Psoas muscle (tissue), 8 donors: Measurements from ENCODE around the gene JPT2. TPM values are rescaled to one million over a fixed set of nuclear protein-coding genes. Genes with fewer than 3 reads are reported as not detected.

Experiments
- ATAC-seq, 4 donors: fragments of 200-7000 bp; cut with Tn5 transposase; one replicate each; pipeline ENCODE4 v1.9.1; 2020; ENCODE audit warnings: moderate library complexity in 3 of 4, mild to moderate bottlenecking in 2 of 4
- DNase-seq, 2 donors: peaks; one replicate each; pipeline ENCODE4 v3.0.0-alpha.2; 2020
- H3K27ac ChIP-seq: fragments of 200-600 bp; one replicate; pipeline ENCODE4 v1.8.0; 2022
- H3K27me3 ChIP-seq, 3 donors: fragments of 200-600 bp in 1 of 3; one replicate each; pipeline versions ENCODE4 v1.6.1 to v1.8.0; 2013 to 2022; ENCODE audit warnings: low read length in 2 of 3, mild to moderate bottlenecking in 2 of 3, moderate library complexity in 1 of 3; ENCODE audit not compliant: insufficient read depth in 3 of 3
- H3K36me3 ChIP-seq, 2 donors: fragments of 200-600 bp in 1 of 2; one replicate each; pipeline versions ENCODE4 v1.6.1 to v1.8.0; 2013 to 2022; ENCODE audit warnings: low read depth in 1 of 2, mild to moderate bottlenecking in 1 of 2, moderate library complexity in 1 of 2; ENCODE audit not compliant: insufficient read depth in 1 of 2
- H3K4me1 ChIP-seq: fragments of 200-600 bp; one replicate; pipeline ENCODE4 v1.8.0; 2022
- H3K4me3 ChIP-seq: fragments of 200-600 bp; one replicate; pipeline ENCODE4 v1.8.0; 2022; ENCODE audit warnings: mild to moderate bottlenecking
- H3K9me3 ChIP-seq: fragments of 200-600 bp; one replicate; pipeline ENCODE4 v1.8.0; 2022
- WGBS, 3 donors: extraction: QIAGEN DNeasy Blood & Tissue Kit; methylation state at CpG; one replicate each; pipeline versions ENCODE4 v1.1.6 to v1.1.7; 2013; 5-methylcytosine and 5-hydroxymethylcytosine counted together
- intact Hi-C, 2 donors: fragments of 100-400 bp; cut with DNase I; formaldehyde crosslinking; loops; one replicate each; pipeline versions ENCODE4 v1.11.0 to v1.14.2; 2022
- long read RNA-seq, 2 donors: library from polyadenylated mRNA; unstranded; transcript quantifications; one replicate each; pipeline ENCODE4 v2.0.0, GENCODE V29; 2021
- polyA plus RNA-seq, 3 donors: library from polyadenylated mRNA; stranded (reverse); fragments of 200-250 nt; gene quantifications; one replicate each; pipeline ENCODE4 v1.2.3, GENCODE V29; 2013
- total RNA-seq, 4 donors: library from RNA; stranded (reverse); fragmentation: NEBNext Ultra II Directional in 2 of 4; extraction: Animal tissue kit (Norgen Biotek cat#: 25700) in 2 of 4; gene quantifications; one replicate each; pipeline versions ENCODE4 v1.2.1 to v1.2.4, GENCODE V29; 2021 to 2023
- TF ChIP-seq, protein P1 (sequence below): fragments of 200-600 bp; IDR thresholded peaks from one replicate; pipeline ENCODE4 v1.8.0; 2022; ENCODE audit warnings: antibody characterized with exemption
- donor health status: healthy with polysubstance abuse.
- donor health status: DM: no; HTN: no; CAD: no; lungs with moderate emphysema.
- donor health status: Bipolar disorder and iron deficiency.
- donor health status: healthy.
- donor health status: DM: yes; HTN: yes; CAD: no.
- donor health status: DM: no; HTN: no; CAD: no.
- donor health status: DM: no; HTN: no; CAD: no.
- donor health status: DM: yes; HTN: yes; CAD: no.

Gene JPT2, protein sequence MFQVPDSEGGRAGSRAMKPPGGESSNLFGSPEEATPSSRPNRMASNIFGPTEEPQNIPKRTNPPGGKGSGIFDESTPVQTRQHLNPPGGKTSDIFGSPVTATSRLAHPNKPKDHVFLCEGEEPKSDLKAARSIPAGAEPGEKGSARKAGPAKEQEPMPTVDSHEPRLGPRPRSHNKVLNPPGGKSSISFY
- total RNA-seq (10 to 100 TPM; 21.4 to 30.6 (median 25.1) TPM), polyA plus RNA-seq (10 to 100 TPM; 14.4 to 27.7 (median 14.6) TPM)
- long read RNA-seq, donor 1: 0 reads
- long read RNA-seq, donor 2, partial matches to known transcripts: 0 of 6 reads
- long read RNA-seq, donor 2, other reads (novel, unspliced or antisense): 4 of 6 reads

GRCh38 chr16:1677942-1678499 lies at the start of gene JPT2:
TSS of gene JPT2 (plus strand) at chr16:1678279. CDS start at chr16:1678313, 34 bp downstream.
- Histone ChIP-seq H3K4me3 (peak within 1 kb of the TSS; percentile 81), H3K9me3 (no peaks in the 10 kb centered on the region), H3K36me3 (peaks cover 3 to 36% of the 10 kb centered on the region in 2 donors), H3K4me1 (peaks cover 6% of the 10 kb centered on the region), H3K27me3 (no peaks in the 10 kb centered on the region), H3K27ac (peak within 1 kb of the TSS; percentile 71)
- ATAC-seq: peak; percentile 97 to 99 (median 98)
- TF ChIP-seq, protein P1, sequence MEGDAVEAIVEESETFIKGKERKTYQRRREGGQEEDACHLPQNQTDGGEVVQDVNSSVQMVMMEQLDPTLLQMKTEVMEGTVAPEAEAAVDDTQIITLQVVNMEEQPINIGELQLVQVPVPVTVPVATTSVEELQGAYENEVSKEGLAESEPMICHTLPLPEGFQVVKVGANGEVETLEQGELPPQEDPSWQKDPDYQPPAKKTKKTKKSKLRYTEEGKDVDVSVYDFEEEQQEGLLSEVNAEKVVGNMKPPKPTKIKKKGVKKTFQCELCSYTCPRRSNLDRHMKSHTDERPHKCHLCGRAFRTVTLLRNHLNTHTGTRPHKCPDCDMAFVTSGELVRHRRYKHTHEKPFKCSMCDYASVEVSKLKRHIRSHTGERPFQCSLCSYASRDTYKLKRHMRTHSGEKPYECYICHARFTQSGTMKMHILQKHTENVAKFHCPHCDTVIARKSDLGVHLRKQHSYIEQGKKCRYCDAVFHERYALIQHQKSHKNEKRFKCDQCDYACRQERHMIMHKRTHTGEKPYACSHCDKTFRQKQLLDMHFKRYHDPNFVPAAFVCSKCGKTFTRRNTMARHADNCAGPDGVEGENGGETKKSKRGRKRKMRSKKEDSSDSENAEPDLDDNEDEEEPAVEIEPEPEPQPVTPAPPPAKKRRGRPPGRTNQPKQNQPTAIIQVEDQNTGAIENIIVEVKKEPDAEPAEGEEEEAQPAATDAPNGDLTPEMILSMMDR: no peak
- intact Hi-C loops: loop anchor here in 1 of 2 donors (5.0 kb wide), 1 partner anchor 66 kb away; the partner anchor contains the start of genes CRAMP1 and IFT140
- DNase-seq: peak; percentile 97 to 98
- WGBS, 3 donors: 0 to 1% (median 1%) methylated on average over 62 to 79 of the region's 79 CpGs

GRCh38 chr16:1630450-1631213 lies 47.4 kb upstream of the JPT2 start:
- Histone ChIP-seq H3K4me1 (no peaks in the 10 kb centered on the region), H3K27me3 (no peaks in the 10 kb centered on the region), H3K9me3 (no peaks in the 10 kb centered on the region), H3K27ac (no peak overlapping the region), H3K4me3 (no peak overlapping the region), H3K36me3 (peaks cover 3 to 80% of the 10 kb centered on the region in 2 donors)
- TF ChIP-seq, protein P1: no peak
- ATAC-seq (no peak), DNase-seq (no peak)
- intact Hi-C loops: no loop called here
- WGBS, 3 donors: 84 to 88% (median 88%) methylated on average over 20 of the region's 20 CpGs

- no peak overlapping the region for H3K27ac ChIP-seq
- DNase-seq: no peak
- TF ChIP-seq, protein P1: no peak
- H3K9me3 ChIP-seq: no peaks in the 10 kb centered on the region
- H3K4me3 ChIP-seq: no peak overlapping the region
- peaks cover 3 to 74% of the 10 kb centered on the region in 2 donors for H3K36me3 ChIP-seq
- ATAC-seq: no peak
- no peaks in the 10 kb centered on the region for H3K27me3 ChIP-seq
- H3K4me1 ChIP-seq: no peaks in the 10 kb centered on the region
- WGBS, 3 donors: 82 to 85% (median 85%) methylated on average over 9 of the region's 9 CpGs
- intact Hi-C loops: no loop called here
These were observed 46.8 kb upstream of the JPT2 start for GRCh38 chr16:1631230-1631629.

- H3K27me3 ChIP-seq: no peaks in the 10 kb centered on the region
- H3K4me1 ChIP-seq: no peaks in the 10 kb centered on the region
- no peaks in the 10 kb centered on the region for H3K9me3 ChIP-seq
- intact Hi-C loops: no loop called here
- ATAC-seq: no peak
- H3K27ac ChIP-seq: no peak overlapping the region
- 80 to 84% (median 83%) methylated on average over 18 of the region's 18 CpGs for WGBS, 3 donors
- H3K36me3 ChIP-seq: peaks cover 3 to 66% of the 10 kb centered on the region in 2 donors
- DNase-seq: no peak
- TF ChIP-seq, protein P1: no peak
- H3K4me3 ChIP-seq: no peak overlapping the region
These were observed 46.0 kb upstream of the JPT2 start for GRCh38 chr16:1631931-1632637.
